Measurements from ENCODE around the gene RNF4. TPM values are rescaled to one million over a fixed set of nuclear protein-coding genes. Genes with fewer than 3 reads are reported as not detected.

The RNF4 gene
- total and polyA plus RNA-seq, 10 of the 15 experiments (the other 5 are each of a cell fraction or from before 2014, with no cell fraction given): 34.9 to 145 (median 76.1) TPM

- H3K9ac ChIP-seq (ENCODE audit: control insufficient read depth, insufficient read depth, low read length): peak overlapping the region; percentile 45
- peaks cover 70% of the 10 kb centered on the region for H3K4me1 ChIP-seq (ENCODE audit: control insufficient read depth, insufficient read depth, low read length)
- peak overlapping the region; percentile 53 for H3K4me2 ChIP-seq (ENCODE audit: control insufficient read depth, insufficient read depth)
- FAIRE-seq: no peak
- in situ Hi-C loops (cut with MboI) (no loop called here), intact Hi-C loops (cut with micrococcal nuclease; ENCODE audit: unreplicated experiment) (no loop called here)
- H4K20me1 ChIP-seq (ENCODE audit: control insufficient read depth, insufficient read depth): peaks cover 32% of the 10 kb centered on the region
- ATAC-seq: peak; percentile 10
- H3K27me3 ChIP-seq (replicated peaks in 1 of 2; ENCODE audit: control insufficient read depth in 2 of 2, insufficient read depth in 2 of 2, low read length in 1 of 2): no peaks in the 10 kb centered on the region
- H3K4me3 ChIP-seq: peak overlapping the region; percentile 48; the same call in 1 of the 2 replicates
- H2AFZ ChIP-seq (ENCODE audit: control insufficient read depth, low read depth, low read length): no peak overlapping the region
- peak overlapping the region; percentile 71 for H3K27ac ChIP-seq (ENCODE audit: control insufficient read depth, insufficient read depth)
- 0% methylated on average over 4 of the region's 4 CpGs for WGBS (ENCODE audit: insufficient coverage, insufficient replicate concordance, low lambda C conversion rate, missing lambda C conversion rate)
- ChIA-PET SMC1A (ENCODE audit: uncharacterized antibody, unreplicated experiment) (interaction anchor here (1.0 to 12.4 kb wide), 5 partner anchors 9 to 262 kb away, joined by 3 to 113 read pairs (median 4); partner anchors contain the start of gene RNF4), CTCF (interaction anchor here (1.1 to 2.1 kb wide), 3 partner anchors 11 to 17 kb away, joined by 3 to 7 read pairs (median 3); partner anchors contain the start of gene RNF4), POLR2A (interaction anchor here (0.6 to 9.1 kb wide), 4 partner anchors 12 to 546 kb away, joined by 4 to 80 read pairs (median 8); partner anchors contain the start of gene RNF4), RAD21 (ENCODE audit: unreplicated experiment) (interaction anchor here (4.1 to 8.0 kb wide), 2 partner anchors 12 to 14 kb away, joined by 47 to 51 read pairs; partner anchors contain the start of gene RNF4)
- peaks cover 2 to 17% of the 10 kb centered on the region in 2 experiments for H3K36me3 ChIP-seq (ENCODE audit: control insufficient read depth in 2 of 2, insufficient read depth in 2 of 2, low read length in 1 of 2)
- H3K79me2 ChIP-seq (ENCODE audit: control insufficient read depth, insufficient read depth, low read length): peaks cover 100% of the 10 kb centered on the region
- TF ChIP-seq RB1 (IDR thresholded peaks at IDR 0.05; ENCODE audit: borderline replicate concordance) (no peak), POLR2A (IDR thresholded peaks at IDR 0.05; ENCODE audit: low read depth, low read length) (peak; percentile 36; the same call in 1 of the 2 replicates), EED (IDR thresholded peaks at IDR 0.05; ENCODE audit: low read depth) (0 out of 2 replicates have a peak, but pooled peaks have one; percentile 6)
- BruUV-seq (replicated peaks): no TSS peak
- DNase-seq (ENCODE audit: low read depth, low spot score): no peak
- H3K9me3 ChIP-seq (replicated peaks; ENCODE audit: control insufficient read depth, insufficient read depth, low read length): no peaks in the 10 kb centered on the region
These were observed 13.3 kb downstream of the RNF4 start for GRCh38 chr4:2482192-2482591.

DNA sequence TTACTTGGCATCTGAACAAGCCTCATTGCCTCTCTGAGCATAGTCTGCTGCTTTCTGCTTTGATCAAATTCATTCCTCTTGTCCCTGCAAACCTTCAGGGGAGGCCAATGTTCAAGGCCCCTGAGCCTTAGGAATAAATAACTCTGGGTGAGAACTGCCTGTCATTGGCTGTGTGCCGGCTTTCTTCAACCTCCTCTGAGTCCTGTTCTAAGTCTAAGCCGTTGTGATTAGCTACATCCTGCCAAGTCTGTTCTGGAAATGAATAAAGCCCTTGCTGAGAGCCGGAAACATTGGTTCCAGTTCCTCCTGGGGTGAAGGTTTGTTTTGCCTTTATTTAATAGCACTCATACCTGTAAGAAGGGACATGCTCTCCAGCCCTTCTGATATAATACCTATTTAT lies 13.8 kb downstream of the RNF4 start:
- intact Hi-C loops (cut with micrococcal nuclease; ENCODE audit: unreplicated experiment): no loop called here
- DNase-seq (ENCODE audit: low read depth, low spot score): peak; percentile 67
- CTCF ChIA-PET: interaction anchor here (1.1 to 2.1 kb wide), 3 partner anchors 11 to 18 kb away, joined by 3 to 7 read pairs (median 3); partner anchors contain the start of gene RNF4
- peaks cover 2 to 17% of the 10 kb centered on the region in 2 experiments for H3K36me3 ChIP-seq (ENCODE audit: control insufficient read depth in 2 of 2, insufficient read depth in 2 of 2, low read length in 1 of 2)
- peaks cover 75% of the 10 kb centered on the region for H3K4me1 ChIP-seq (ENCODE audit: control insufficient read depth, insufficient read depth, low read length)
- SMC1A ChIA-PET (ENCODE audit: uncharacterized antibody, unreplicated experiment): interaction anchor here (1.0 to 12.4 kb wide), 7 partner anchors 9 to 262 kb away, joined by 3 to 113 read pairs (median 4); partner anchors contain the start of gene RNF4
- no peak overlapping the region for H2AFZ ChIP-seq (ENCODE audit: control insufficient read depth, low read depth, low read length)
- in situ Hi-C loops (cut with MboI): no loop called here
- no TSS peak for BruUV-seq (replicated peaks)
- RAD21 ChIA-PET (ENCODE audit: unreplicated experiment): interaction anchor here (4.1 to 8.0 kb wide), 2 partner anchors 13 kb away, joined by 47 to 51 read pairs; partner anchors contain the start of gene RNF4
- peak overlapping the region; percentile 48; the same call in 1 of the 2 replicates for H3K4me3 ChIP-seq
- H3K27ac ChIP-seq (ENCODE audit: control insufficient read depth, insufficient read depth): peak overlapping the region; percentile 71
- no peaks in the 10 kb centered on the region for H3K9me3 ChIP-seq (replicated peaks; ENCODE audit: control insufficient read depth, insufficient read depth, low read length)
- H4K20me1 ChIP-seq (ENCODE audit: control insufficient read depth, insufficient read depth): peaks cover 35% of the 10 kb centered on the region
- H3K9ac ChIP-seq (ENCODE audit: control insufficient read depth, insufficient read depth, low read length): peak overlapping the region; percentile 45; the same call in 1 of the 2 replicates
- peak; percentile 73 for ATAC-seq
- POLR2A ChIA-PET: interaction anchor here (0.5 to 9.1 kb wide), 5 partner anchors 12 to 546 kb away, joined by 4 to 80 read pairs (median 6); partner anchors contain the start of gene RNF4
- H3K27me3 ChIP-seq (replicated peaks in 1 of 2; ENCODE audit: control insufficient read depth in 2 of 2, insufficient read depth in 2 of 2, low read length in 1 of 2): no peaks in the 10 kb centered on the region
- H3K4me2 ChIP-seq (ENCODE audit: control insufficient read depth, insufficient read depth): peak overlapping the region; percentile 53
- FAIRE-seq: peak; percentile 65
- peaks cover 100% of the 10 kb centered on the region for H3K79me2 ChIP-seq (ENCODE audit: control insufficient read depth, insufficient read depth, low read length)
- 2% methylated on average over 3 of the region's 3 CpGs for WGBS (ENCODE audit: insufficient coverage, insufficient replicate concordance, low lambda C conversion rate, missing lambda C conversion rate)
- TF ChIP-seq CREM (IDR thresholded peaks at IDR 0.05; ENCODE audit: low read depth) (0 out of 2 replicates have a peak, but pooled peaks have one; percentile 12), JUNB (IDR thresholded peaks at IDR 0.05) (peak; percentile 73), ZNF384 (IDR thresholded peaks at IDR 0.05; ENCODE audit: borderline replicate concordance, low read depth, low read length) (no peak), IKZF1 (conservative IDR thresholded peaks at IDR 0.05) (peak; percentile 53; the same call in 1 of the 2 replicates), POU2F2 (IDR thresholded peaks at IDR 0.05; ENCODE audit: borderline replicate concordance, low read depth, low read length) (peak; percentile 28; the same call in 1 of the 3 replicates), EP300 (IDR thresholded peaks at IDR 0.05; ENCODE audit: borderline replicate concordance in 1 of 2, control insufficient read depth in 1 of 2, low read depth in 2 of 2, low read length in 2 of 2) (peak in 1 of 2 experiments; percentile 52; a peak in 1 of 4 replicates), NFIC (IDR thresholded peaks at IDR 0.05; ENCODE audit: low read depth, low read length) (peak; percentile 70), CBX5 (IDR thresholded peaks at IDR 0.05; ENCODE audit: low read depth) (0 out of 2 replicates have a peak, but pooled peaks have one; percentile 22), RUNX3 (IDR thresholded peaks at IDR 0.05; ENCODE audit: low read length) (peak; percentile 23; the same call in 1 of the 2 replicates), ZSCAN29 (IDR thresholded peaks at IDR 0.05) (no peak), SPI1 (IDR thresholded peaks at IDR 0.05; ENCODE audit: borderline replicate concordance, insufficient read depth, low read depth, low read length) (peak; percentile 91), BCL11A (IDR thresholded peaks at IDR 0.05; ENCODE audit: low read depth, low read length) (peak; percentile 69; the same call in 1 of the 2 replicates), ATF2 (IDR thresholded peaks at IDR 0.05; ENCODE audit: low read length) (0 out of 2 replicates have a peak, but pooled peaks have one; percentile 38)

Data from GM12878 (cell line).